ENCODE results near the gene GBF1. TPM values are rescaled to one million over a fixed set of nuclear protein-coding genes. Genes with fewer than 3 reads are reported as not detected.

Gene GBF1
- total RNA-seq, 1 donor from 2014 or later = 36.3 TPM

GRCh38 chr10:102401342-102401654 is 156.0 kb downstream of the GBF1 start:
- TF ChIP-seq CTCF (conservative IDR thresholded peaks at IDR 0.05; ENCODE audit: low read depth, low read length) = no peak
- no peak overlapping the region for H3K4me3 ChIP-seq (ENCODE audit: low read depth, low read length)
- no peak for DNase-seq (ENCODE audit: low read depth)

DNA sequence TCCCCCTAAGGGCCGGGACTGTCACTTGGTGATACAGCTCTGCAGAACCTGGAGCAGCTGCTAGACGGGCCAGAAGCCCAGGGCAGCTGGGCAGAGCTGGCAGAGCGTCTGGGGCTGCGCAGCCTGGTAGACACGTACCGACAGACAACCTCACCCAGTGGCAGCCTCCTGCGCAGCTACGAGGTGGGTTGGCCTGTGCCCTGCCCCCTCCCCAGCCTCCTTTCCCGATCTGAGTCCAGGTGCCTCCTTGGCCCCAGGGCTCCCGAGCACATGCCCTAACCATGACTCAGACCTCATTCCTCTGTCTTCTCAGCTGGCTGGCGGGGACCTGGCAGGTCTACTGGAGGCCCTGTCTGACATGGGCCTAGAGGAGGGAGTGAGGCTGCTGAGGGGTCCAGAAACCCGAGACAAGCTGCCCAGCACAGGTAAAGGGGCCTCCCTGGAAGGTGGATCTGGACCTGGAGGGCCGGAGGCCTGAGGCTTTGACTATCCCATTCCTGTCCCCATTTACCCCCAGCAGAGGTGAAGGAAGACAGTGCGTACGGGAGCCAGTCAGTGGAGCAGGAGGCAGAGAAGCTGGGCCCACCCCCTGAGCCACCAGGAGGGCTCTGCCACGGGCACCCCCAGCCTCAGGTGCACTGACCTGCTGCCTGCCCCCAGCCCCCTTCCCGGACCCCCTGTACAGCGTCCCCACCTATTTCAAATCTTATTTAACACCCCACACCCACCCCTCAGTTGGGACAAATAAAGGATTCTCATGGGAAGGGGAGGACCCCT is 156.6 kb downstream of the GBF1 start:
- H3K4me3 ChIP-seq (ENCODE audit: low read depth, low read length) = no peak overlapping the region
- TF ChIP-seq CTCF (conservative IDR thresholded peaks at IDR 0.05; ENCODE audit: low read depth, low read length) = no peak
- no peak for DNase-seq (ENCODE audit: low read depth)

GRCh38 chr10:102402512-102402896 is 157.2 kb downstream of the GBF1 start:
- no peak for DNase-seq (ENCODE audit: low read depth)
- no peak overlapping the region for H3K4me3 ChIP-seq (ENCODE audit: low read depth, low read length)
- TF ChIP-seq CTCF (conservative IDR thresholded peaks at IDR 0.05; ENCODE audit: low read depth, low read length) = no peak

- no peak for TF ChIP-seq CTCF (conservative IDR thresholded peaks at IDR 0.05; ENCODE audit: low read depth, low read length)
- no peak for DNase-seq (ENCODE audit: low read depth)
- no peak overlapping the region for H3K4me3 ChIP-seq (ENCODE audit: low read depth, low read length)
Measured at GRCh38 chr10:102403115-102403514, 157.8 kb downstream of the GBF1 start.

DNA sequence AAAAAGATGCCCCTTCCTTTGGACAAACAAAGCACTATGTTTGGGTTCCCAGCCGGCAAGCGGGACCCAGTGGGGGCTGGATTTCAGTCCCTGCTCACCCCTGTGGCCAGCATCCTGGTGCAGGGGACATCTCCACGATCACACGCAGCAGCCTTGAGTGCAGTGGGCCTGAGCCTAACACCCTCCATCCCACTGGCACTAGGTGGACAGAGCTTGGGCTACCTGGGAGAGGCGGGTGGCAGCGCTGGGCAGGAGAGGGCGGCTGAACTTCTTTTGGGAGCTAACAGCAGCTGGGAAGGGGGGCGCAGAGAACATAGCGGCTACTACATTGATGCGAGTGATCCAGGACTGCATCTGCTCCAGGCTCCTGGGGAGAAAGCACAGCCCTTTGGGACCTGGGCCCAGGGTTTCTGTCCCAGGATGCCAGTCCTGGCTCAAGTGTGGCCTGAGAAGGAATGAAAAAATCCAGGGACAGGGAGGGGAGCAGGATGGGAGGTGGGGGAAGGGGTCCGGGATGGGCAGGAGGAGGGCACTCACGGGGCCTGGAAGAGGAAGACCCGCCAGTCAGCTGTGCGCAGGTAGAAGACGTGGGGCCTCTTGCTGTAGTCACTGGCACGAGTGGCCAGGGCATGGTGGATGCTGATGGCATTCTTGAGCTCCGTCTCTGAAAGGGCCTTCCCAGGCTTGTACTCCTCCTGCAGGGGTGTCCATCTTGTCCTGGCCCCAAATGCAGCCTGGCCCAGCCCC is 159.2 kb downstream of the GBF1 start:
- H3K4me3 ChIP-seq (ENCODE audit: low read depth, low read length) = no peak overlapping the region
- DNase-seq (ENCODE audit: low read depth) = no peak
- TF ChIP-seq CTCF (conservative IDR thresholded peaks at IDR 0.05; ENCODE audit: low read depth, low read length) = no peak

GRCh38 chr10:102405108-102405571 is 159.8 kb downstream of the GBF1 start:
- no peak for TF ChIP-seq CTCF (conservative IDR thresholded peaks at IDR 0.05; ENCODE audit: low read depth, low read length)
- DNase-seq (ENCODE audit: low read depth) = no peak

More at GRCh38 chr10:102405108-102405571, 159.8 kb downstream of the GBF1 start:
- H3K4me3 ChIP-seq (ENCODE audit: low read depth, low read length) = no peak overlapping the region

Measured in epithelial cell of proximal tubule (primary cell).